Amniotic epithelial cell (primary cell): ENCODE measurements around the gene CCNF.

Experiments used
- DNase-seq: peaks from one replicate; pipeline ENCODE4 v3.0.0-alpha.2; 2010; ENCODE audit warnings: low read depth

CCNF gene

GRCh38 chr16:2501946-2502895 is 73.0 kb downstream of the CCNF start:
- DNase-seq: no peak

GRCh38 chr16:2505695-2506094 is 76.4 kb downstream of the CCNF start:
- no peak for DNase-seq

GRCh38 chr16:2507052-2507659 is 77.9 kb downstream of the CCNF start:
- no peak for DNase-seq

- DNase-seq: no peak
Observed at GRCh38 chr16:2507665-2508064, 78.4 kb downstream of the CCNF start.
